Measurements from ENCODE around the gene PPFIBP1.

Gene PPFIBP1

DNA sequence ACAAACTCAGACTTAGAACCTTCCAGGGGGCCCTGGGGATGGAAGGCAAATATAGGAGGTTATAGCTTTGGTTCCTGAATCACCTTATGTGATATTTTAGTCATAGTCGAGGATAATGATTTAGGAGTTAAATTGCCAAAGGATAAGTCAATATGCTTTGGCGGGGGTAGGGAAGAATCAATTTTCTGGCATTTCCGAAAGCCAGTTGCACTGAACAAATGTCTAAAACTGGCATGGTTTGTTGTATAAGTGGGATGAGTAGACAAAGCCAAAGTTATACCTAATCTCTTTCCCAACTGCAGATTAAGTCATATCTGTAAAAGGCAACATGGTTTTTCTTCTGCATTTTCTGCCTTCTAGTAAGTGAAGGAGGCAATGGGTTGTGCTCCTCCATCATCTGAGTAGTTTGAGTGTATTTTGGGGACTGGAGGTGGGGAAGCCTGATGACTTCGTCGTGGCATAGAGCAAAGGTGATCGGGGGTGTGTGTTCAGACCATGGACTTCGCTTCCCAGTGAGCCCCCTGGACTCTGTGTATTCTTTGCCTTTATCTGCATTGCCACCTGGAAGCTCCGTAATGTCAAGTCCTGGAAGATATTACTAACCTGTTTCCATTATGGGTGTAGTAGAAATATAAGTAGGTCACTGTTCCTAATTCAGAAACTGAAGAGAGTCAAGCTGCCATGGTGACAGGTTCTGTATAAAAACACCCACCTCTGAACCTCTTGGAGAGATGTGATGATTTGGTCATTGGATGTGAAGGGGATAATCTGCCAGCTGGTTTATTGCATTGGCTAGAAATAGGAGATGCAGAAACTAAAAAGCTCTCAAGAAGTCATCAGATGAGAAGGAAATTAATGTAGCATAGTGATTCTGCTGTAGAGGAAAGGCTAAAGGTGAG lies 24.5 kb downstream of the PPFIBP1 start:
- TF ChIP-seq, protein P1, sequence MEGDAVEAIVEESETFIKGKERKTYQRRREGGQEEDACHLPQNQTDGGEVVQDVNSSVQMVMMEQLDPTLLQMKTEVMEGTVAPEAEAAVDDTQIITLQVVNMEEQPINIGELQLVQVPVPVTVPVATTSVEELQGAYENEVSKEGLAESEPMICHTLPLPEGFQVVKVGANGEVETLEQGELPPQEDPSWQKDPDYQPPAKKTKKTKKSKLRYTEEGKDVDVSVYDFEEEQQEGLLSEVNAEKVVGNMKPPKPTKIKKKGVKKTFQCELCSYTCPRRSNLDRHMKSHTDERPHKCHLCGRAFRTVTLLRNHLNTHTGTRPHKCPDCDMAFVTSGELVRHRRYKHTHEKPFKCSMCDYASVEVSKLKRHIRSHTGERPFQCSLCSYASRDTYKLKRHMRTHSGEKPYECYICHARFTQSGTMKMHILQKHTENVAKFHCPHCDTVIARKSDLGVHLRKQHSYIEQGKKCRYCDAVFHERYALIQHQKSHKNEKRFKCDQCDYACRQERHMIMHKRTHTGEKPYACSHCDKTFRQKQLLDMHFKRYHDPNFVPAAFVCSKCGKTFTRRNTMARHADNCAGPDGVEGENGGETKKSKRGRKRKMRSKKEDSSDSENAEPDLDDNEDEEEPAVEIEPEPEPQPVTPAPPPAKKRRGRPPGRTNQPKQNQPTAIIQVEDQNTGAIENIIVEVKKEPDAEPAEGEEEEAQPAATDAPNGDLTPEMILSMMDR (IDR thresholded peaks at IDR 0.05; ENCODE audit: borderline replicate concordance, insufficient read depth, low read depth, low read length): no peak
- no peak overlapping the region for H3K4me3 ChIP-seq (ENCODE audit: low read depth, low read length)

DNA sequence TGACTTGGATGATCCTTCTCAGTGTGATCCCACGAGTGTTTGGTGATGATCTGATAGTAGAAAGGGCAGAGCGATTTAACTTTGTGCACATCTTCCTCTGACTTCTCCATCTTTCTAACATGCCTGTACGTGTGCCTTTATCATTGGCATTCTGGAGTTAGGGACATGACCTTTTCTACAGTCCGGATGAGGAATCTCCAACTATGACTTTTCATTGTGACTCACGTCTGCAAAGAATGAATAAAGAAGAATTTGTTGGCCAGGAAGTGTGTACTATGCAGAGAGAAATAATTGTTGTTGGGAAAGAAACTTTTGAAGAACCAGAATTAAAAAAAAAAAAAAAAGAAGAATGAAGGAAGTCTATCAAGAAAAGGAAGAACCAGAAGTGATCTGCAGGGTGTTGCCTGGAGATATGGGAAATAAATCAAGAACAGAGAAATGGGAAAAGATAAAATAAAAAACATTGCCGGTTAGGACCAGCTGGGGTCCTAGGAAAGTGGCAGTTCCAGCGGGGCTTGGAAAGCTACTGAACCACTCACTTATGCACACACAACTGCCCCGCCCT lies 25.3 kb downstream of the PPFIBP1 start:
- H3K4me3 ChIP-seq (ENCODE audit: low read depth, low read length): no peak overlapping the region
- TF ChIP-seq, protein P1 (IDR thresholded peaks at IDR 0.05; ENCODE audit: borderline replicate concordance, insufficient read depth, low read depth, low read length): no peak

DNA sequence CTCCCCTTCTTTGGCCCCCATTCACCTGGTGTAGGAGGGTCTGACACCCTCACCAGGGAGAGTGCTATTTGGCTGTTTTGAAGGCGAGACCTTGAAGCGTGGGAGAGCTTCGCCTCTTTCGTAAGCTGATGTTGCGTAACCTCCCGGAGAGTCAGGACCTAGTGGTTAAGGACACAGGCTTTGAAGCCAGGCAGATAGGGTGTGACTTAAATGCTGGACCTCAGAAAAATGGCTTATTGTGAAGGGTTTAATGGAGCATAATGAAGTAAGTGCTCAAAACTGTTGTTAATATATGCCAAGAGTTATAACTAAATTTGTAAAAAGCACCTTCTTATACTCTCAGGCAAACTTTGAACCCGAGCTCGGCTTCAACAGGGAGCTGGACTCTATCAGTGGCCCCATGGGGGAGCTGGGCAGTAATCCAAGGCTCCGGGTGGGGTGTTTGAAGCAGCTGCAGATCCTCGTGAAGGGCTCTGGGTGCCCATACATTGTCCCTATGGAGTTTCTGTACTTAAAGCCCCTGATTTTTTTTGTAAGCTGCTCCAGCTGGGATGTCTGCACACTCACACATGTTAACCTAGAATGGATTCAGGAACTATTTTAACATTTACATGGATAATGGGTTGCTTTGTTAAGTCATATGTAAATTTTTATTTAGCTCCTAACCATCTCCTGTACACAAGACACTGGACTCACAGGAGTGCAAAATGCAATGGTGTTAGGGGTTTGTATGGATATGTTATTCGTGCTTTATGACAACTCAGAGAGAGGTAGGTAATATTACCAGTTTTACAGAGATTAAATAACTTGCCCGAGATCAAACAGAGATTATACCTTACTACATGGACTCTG lies 26.0 kb downstream of the PPFIBP1 start:
- no peak overlapping the region for H3K4me3 ChIP-seq (ENCODE audit: low read depth, low read length)
- TF ChIP-seq, protein P1 (IDR thresholded peaks at IDR 0.05; ENCODE audit: borderline replicate concordance, insufficient read depth, low read depth, low read length): no peak

DNA sequence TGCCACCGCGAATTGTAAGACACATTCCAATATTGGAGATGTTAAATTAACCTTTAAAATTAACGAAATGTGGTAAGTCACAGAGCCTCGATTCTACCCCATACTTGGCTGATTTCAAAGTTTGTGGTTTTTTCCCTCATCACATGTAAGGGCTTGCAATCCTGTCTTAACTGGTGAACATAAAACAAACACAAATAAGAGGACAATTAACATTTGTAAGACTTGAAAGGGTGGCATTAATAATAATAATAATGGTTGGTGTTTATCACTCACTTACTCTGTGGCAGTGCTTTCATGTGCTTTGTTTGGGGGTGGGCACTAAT lies 26.6 kb downstream of the PPFIBP1 start:
- H3K4me3 ChIP-seq (ENCODE audit: low read depth, low read length): no peak overlapping the region
- TF ChIP-seq, protein P1 (IDR thresholded peaks at IDR 0.05; ENCODE audit: borderline replicate concordance, insufficient read depth, low read depth, low read length): no peak

DNA sequence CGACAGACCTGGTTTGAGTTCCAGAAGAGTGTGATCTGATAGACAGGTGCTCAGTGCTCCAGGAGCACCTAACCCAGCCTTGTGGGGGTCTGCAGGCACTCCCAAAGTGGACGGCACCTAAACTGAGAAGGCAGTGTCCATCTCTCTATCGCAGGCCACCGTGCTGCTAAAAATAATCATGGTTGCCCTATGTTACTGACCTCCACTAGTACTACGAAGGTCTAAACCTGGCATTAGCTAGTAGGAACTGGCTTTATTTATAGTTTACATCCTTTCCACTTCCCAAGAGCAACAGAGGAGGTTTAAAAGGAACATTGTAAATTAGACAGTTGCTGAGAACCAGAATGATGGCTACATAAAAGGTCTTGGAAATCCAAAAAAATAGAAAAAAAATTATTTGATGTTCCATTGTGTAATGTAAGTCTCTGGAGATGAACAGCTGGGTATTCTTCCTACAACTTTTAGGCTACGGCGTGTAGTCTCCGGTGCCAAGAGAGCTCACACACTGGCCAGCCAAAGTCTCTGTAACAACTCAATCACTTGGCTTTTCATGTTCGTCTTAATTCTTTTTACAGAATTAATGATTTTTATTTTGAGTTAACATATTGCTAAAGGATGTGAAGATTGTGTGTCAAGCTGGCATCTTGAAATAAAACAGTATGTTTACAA lies 27.3 kb downstream of the PPFIBP1 start:
- no peak overlapping the region for H3K4me3 ChIP-seq (ENCODE audit: low read depth, low read length)
- TF ChIP-seq, protein P1 (IDR thresholded peaks at IDR 0.05; ENCODE audit: borderline replicate concordance, insufficient read depth, low read depth, low read length): no peak

DNA sequence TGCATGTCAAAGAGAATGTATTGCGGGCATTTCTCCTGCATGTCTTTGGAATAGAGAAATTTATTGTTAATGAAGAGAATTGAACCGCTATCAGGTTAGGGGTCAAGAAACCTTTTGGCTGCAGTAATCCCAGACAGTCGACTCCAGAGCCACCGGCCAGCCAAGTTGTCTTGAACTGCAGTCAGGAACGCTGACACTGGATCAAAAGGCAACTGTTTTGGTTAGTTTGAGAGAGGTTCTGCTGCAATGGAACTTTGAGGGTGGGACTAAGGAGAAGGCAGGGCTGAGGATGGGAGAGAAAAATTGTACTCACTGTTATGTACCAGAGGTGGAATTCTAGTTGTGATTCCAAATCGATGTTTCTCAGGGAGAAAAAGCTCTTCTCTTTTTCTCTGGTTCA lies 28.2 kb downstream of the PPFIBP1 start:
- TF ChIP-seq, protein P1 (IDR thresholded peaks at IDR 0.05; ENCODE audit: borderline replicate concordance, insufficient read depth, low read depth, low read length): no peak
- no peak overlapping the region for H3K4me3 ChIP-seq (ENCODE audit: low read depth, low read length)

Measured in GM12875 (cell line).